HG02571 (cell line): ENCODE data around the gene TCAP.
A peak's percentile ranks its signal among the peaks of the same experiment; 100 is the strongest.

Source experiments
- ATAC-seq: cut with Tn5 transposase; IDR thresholded peaks from one replicate; pipeline ENCODE4 v1.9.1; 2021; ENCODE audit warnings: mild to moderate bottlenecking, moderate library complexity; ENCODE audit not compliant: unreplicated experiment

The TCAP gene

GRCh38 chr17:39628655-39629493, 36.3 kb upstream of the TCAP start:
- ATAC-seq: no peak

GRCh38 chr17:39629494-39629880, 35.7 kb upstream of the TCAP start:
- ATAC-seq: no peak

GRCh38 chr17:39629898-39630297, 35.3 kb upstream of the TCAP start:
- no peak for ATAC-seq

GRCh38 chr17:39631403-39631802, 33.7 kb upstream of the TCAP start:
- no peak for ATAC-seq

- ATAC-seq: no peak
These were observed 32.8 kb upstream of the TCAP start for GRCh38 chr17:39632153-39632941.

GRCh38 chr17:39633570-39634183, 31.5 kb upstream of the TCAP start:
- ATAC-seq: no peak

GRCh38 chr17:39634384-39634871, 30.7 kb upstream of the TCAP start:
- no peak for ATAC-seq

- ATAC-seq: no peak
These were observed 29.5 kb upstream of the TCAP start for GRCh38 chr17:39635614-39636176.

- ATAC-seq: peak; percentile 6
These were observed 28.6 kb upstream of the TCAP start for GRCh38 chr17:39636587-39636926.

- ATAC-seq: peak; percentile 78
These were observed 28.0 kb upstream of the TCAP start, which contains the start of gene STARD3 for GRCh38 chr17:39636927-39637736. Gene STARD3 (plus strand): TSS chr17:39637144. CDS start chr17:39653532, 16,388 bp downstream.

GRCh38 chr17:39638317-39638716, 26.8 kb upstream of the TCAP start:
- ATAC-seq: no peak

- no peak for ATAC-seq
These were observed 26.1 kb upstream of the TCAP start for GRCh38 chr17:39639043-39639442.

GRCh38 chr17:39639566-39640458, 25.3 kb upstream of the TCAP start:
- no peak for ATAC-seq

GRCh38 chr17:39640591-39641031, 24.5 kb upstream of the TCAP start:
- ATAC-seq: no peak

- no peak for ATAC-seq
These were observed 24.1 kb upstream of the TCAP start for GRCh38 chr17:39641097-39641496.

- no peak for ATAC-seq
These were observed 23.3 kb upstream of the TCAP start for GRCh38 chr17:39641883-39642282.

GRCh38 chr17:39642291-39643074, 22.7 kb upstream of the TCAP start:
- ATAC-seq: no peak

- ATAC-seq: no peak
These were observed 21.9 kb upstream of the TCAP start for GRCh38 chr17:39643271-39643670.
